ENCODE results near the gene SCCPDH.

The SCCPDH gene

GRCh38 chr1:246753670-246754535 lies 29.7 kb downstream of the SCCPDH start:
- DNase-seq = peak; percentile 3 to 70

GRCh38 chr1:246755419-246755818 lies 31.2 kb downstream of the SCCPDH start:
- no peak for DNase-seq

GRCh38 chr1:246760422-246761347 lies 36.5 kb downstream of the SCCPDH start:
- no peak for DNase-seq

GRCh38 chr1:246761396-246761795 lies 37.2 kb downstream of the SCCPDH start:
- DNase-seq = no peak

- DNase-seq = no peak
Observed at GRCh38 chr1:246765521-246765920, 41.3 kb downstream of the SCCPDH start.

- DNase-seq = no peak
Observed at GRCh38 chr1:246768403-246769020, 44.3 kb downstream of the SCCPDH start.

- no peak for DNase-seq
Observed at GRCh38 chr1:246769306-246769705, 45.1 kb downstream of the SCCPDH start.

GRCh38 chr1:246771366-246771765 lies 47.2 kb downstream of the SCCPDH start:
- DNase-seq = no peak

- no peak for DNase-seq
Observed at GRCh38 chr1:246772686-246773085, 48.5 kb downstream of the SCCPDH start.

- no peak for DNase-seq
Observed at GRCh38 chr1:246773213-246773641, 49.0 kb downstream of the SCCPDH start.

- DNase-seq = no peak
Observed at GRCh38 chr1:246775531-246776385, 51.5 kb downstream of the SCCPDH start.

GRCh38 chr1:246776923-246777322 lies 52.7 kb downstream of the SCCPDH start:
- DNase-seq = no peak

- DNase-seq = no peak
Observed at GRCh38 chr1:246778663-246779062, 54.5 kb downstream of the SCCPDH start.

- no peak for DNase-seq
Observed at GRCh38 chr1:246779561-246780175, 55.5 kb downstream of the SCCPDH start.

GRCh38 chr1:246780264-246780663 lies 56.1 kb downstream of the SCCPDH start:
- DNase-seq = no peak

GRCh38 chr1:246781212-246781611 lies 57.0 kb downstream of the SCCPDH start:
- DNase-seq = no peak

GRCh38 chr1:246782120-246782900 lies 58.1 kb downstream of the SCCPDH start:
- no peak for DNase-seq

GRCh38 chr1:246784621-246785493 lies 60.6 kb downstream of the SCCPDH start:
- DNase-seq = no peak

GRCh38 chr1:246785494-246786111 lies 61.4 kb downstream of the SCCPDH start:
- no peak for DNase-seq

Measured in NCI-H526 (cell line).